ENCODE measurements around the gene LY86.
A peak's percentile ranks its signal among the peaks of the same experiment; 100 is the strongest.

The LY86 gene

DNA sequence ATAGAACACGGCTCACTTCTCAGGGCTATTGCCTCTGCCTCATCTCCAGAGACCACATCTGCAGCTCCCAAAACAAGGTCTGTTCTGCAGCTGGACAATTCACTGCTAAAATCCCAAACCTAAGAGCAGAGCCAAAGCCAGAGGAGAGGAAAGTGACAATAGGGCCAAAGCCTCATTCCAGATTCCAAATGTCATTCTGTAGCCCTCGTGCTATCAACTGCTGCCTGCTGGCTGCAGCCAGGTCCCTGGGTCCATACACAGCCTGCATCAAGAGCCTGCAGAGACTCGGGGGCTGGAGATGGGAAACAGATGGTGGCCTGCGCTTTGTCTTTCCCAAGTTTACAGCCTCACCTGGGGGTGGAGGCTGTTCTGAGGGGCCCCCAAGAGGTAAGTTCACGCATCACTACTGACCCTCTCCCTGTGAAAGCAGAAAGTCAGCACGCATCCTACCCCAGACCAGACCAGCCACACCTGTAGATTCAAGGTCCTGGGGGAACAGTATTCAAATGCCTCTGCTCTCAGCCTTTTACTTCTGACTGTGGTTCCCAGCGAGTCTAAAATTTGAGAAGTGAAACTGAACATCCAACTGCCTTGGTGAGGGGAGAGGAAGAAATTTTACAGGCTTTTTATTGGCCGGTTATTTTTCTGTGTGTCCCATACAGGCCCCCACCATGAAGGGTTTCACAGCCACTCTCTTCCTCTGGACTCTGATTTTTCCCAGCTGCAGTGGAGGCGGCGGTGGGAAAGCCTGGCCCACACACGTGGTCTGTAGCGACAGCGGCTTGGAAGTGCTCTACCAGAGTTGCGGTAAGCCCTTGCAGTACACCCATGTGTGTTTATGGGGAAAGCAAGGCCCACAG is at the start of gene LY86:
LY86 (plus strand) TSS at position 657 of the 860 bp plus-strand sequence; CDS start at position 672, 15 bp downstream.
- DNase-seq: peak; percentile 92

GRCh38 chr6:6539036-6539435 is 49.5 kb upstream of the LY86 start:
- no peak for DNase-seq

GRCh38 chr6:6542357-6542756 is 46.2 kb upstream of the LY86 start:
- DNase-seq: no peak

DNA sequence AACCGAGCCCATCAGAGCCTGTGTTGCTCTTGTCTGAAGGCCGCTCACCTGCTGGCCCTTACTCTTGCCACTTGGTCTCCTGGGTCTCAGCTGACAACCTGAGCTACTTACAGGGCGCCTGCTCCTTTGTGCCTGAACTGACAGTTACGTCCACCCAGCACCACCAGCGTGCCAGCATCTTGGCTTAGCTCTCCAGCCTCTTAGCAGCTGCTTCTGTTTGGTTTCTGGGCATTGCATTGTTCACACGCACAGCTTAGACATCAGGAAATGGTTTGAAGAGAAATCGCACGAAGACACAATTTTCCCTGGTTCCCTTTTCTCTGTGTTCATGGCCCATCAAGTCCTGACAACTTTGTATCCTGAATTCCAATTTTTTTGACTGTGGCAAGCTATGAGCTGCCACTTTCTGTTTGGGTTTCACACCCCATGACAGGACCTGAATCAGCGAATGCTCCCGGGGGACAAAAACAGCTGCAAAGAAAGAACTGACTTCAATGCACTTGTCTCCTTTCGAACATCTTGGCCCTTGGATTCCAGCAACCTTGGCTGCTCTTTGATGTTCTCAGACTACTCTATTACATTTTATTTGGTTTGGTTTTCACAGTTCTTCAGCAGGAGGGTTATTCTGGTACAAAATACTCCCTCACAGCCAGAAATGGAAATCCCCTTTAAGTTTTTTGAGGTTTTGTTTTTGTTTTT is 45.2 kb upstream of the LY86 start:
- DNase-seq: peak; percentile 83

GRCh38 chr6:6545616-6546317 is 42.8 kb upstream of the LY86 start:
- no peak for DNase-seq

DNA sequence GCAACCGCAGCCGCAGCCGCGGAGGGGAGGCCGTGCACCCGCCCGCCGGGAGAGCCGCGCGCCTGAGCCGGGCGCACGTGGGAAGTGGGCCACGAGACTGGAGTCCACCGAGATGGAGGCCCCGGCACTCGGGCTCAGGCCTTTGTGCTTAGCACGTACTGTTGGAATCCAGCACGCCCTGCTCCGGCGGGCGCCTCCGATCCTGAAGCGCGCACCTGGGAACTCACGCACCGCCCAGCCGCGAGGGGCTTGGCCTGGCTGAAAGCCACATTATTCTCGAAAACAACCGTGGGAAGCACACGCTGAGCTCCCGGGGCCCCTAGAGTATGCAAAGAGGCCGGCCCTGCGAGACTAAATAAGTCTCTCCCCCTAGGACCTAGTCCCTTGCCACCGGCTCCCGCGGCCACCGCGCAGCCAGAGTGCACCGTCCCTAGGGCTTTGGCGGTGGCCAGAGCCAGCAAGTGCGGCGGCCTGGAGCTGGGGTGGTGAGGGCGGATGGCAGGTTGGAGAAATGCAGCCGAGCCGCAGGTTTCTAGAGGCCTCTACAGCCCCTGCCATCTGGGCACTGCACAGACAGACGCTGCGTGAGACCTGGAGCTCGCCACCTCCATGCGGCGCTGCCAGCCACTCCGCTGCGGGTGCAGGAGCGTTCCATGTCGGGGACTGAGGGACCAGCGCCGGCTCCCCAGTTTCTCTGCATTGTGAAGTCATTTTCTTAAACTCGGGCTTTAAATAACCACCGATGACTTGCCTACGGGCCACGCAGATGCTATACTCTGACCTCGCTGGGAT is 42.0 kb upstream of the LY86 start:
- no peak for DNase-seq

DNA sequence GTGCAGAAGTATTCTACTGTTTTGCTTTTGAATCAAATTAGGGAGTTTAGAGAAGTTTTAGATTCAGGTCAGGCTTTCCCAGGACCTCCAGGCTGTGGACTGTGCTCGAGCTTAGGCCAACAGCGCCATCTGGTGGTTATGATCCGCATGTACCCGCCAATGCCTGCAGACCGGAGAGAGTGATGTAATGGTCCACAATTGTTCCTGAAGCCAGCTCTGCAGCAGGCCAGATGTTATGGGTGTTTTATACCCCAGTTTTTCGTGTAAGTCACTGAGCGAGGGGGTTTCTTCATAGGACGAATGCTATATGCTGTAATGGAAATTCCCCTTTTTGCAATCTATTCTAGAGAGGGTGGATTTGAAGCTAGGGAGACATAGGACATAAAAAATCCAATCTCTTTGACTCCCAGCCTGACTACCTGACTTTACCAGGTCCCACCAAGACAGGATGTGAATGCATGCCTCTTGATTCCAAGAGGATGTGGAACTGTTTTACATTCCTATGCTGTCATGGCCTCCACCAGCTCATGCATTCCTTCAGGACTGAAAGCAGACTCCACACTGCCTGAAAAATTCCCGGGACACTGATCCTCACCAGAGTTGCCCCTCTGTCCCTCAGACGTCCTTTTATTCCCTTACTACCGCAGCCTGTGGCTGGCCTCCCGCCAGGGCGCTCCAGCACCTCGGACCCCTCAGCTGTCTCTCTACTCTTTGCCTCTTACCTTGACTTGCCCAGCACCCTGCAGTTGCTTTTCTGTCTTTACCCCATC is 41.2 kb upstream of the LY86 start:
- DNase-seq: peak; percentile 82

GRCh38 chr6:6556161-6556737 is 32.3 kb upstream of the LY86 start:
- DNase-seq: peak; percentile 73

GRCh38 chr6:6556738-6557503 is 31.6 kb upstream of the LY86 start:
- peak; percentile 88 for DNase-seq

GRCh38 chr6:6557504-6557839 is 31.0 kb upstream of the LY86 start:
- DNase-seq: no peak

DNA sequence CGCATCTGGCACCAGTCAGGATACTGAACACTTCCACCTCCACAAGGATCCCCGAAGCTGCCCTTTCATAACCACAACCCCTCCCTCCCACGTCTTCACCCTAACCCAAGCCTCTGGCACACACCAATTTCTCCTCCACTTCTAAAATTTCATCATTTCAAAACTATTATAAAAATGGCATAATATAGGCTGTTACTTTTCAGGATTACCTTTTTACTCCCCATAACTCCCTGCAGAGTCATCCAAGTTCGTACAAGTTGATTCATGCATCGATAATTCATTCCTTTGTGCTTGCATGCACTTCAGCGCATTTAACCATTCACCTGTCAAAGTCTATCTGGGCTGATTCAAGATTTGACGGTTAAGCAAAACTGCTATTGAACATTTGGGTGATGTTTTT is 30.6 kb upstream of the LY86 start:
- DNase-seq: no peak

- DNase-seq: peak; percentile 16
These were observed 28.4 kb upstream of the LY86 start for GRCh38 chr6:6559994-6560570.

GRCh38 chr6:6560909-6561308 is 27.6 kb upstream of the LY86 start:
- DNase-seq: peak; percentile 16

GRCh38 chr6:6564154-6564553 is 24.4 kb upstream of the LY86 start:
- no peak for DNase-seq

GRCh38 chr6:6565069-6565468 is 23.5 kb upstream of the LY86 start:
- no peak for DNase-seq

DNA sequence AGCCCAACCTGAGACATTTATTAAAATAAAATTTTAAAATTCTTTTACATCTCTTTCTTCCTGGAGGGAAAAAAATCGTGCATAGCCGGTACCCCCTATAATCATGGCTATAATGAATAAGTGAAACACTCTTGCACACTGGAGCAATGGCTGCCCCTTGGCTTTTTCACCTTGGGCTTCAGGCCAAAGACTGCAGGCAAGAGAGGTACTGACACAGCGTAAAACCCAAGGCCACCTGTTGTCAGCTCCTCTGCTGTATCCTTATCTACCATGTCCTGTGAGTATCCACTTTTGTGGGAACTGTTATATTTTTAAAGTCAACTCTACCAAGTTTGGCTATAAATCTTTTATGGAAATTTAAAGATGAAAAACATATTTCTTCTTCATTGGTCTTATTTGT is 23.0 kb upstream of the LY86 start:
- DNase-seq: no peak

- DNase-seq: no peak
These were observed 21.8 kb upstream of the LY86 start for GRCh38 chr6:6566766-6567165.

DNA sequence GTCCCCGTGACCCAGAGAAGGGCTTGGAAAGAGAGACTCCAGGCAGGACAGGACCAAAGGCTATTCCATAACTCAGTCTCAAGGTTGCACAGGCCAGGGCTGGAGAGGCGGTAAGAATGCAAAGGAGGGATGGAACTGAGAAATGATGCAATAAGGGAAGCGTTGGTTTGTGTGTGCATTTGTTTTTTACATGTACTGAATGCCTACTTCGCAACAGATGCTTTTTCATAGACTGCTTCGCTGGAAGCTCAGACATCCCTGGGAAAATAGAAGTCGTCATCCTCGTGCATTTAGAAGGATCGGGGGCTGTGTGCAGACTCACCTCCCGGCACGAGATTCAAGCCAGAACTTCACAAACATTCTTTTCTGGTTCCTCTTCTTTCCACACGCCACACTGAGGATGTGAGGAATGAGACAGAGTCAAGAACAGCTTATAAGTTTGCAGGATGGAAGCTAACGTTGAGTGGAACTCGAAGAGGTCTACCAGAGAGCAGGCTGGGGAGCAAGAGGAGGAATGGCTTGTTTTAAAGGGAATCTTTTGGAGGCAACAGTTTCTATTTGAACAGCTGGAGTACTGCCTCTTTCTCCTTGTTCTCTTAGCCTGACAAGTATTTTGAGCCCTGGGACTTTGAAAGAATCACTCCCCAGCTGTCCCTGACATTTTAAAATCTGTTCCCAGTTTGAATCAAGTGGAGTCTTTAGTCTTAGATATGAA is 19.3 kb upstream of the LY86 start:
- peak; percentile 61 for DNase-seq

DNA sequence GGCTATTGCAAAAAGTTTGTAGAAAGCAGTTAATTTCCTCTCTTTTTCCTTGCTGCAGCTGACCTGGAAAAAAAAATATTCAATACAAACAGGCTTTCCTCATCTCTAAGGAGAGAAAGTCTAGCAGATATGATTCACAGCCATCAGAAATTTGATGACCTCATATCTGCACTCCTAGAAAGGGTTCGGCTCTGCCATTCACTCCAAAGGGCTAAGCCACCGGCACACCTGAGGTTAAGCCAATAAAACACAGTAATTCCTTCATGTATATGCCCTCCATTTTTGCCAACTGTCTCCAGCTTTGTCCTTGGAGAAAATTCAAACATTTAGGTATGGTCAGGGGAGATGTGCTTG is 18.7 kb upstream of the LY86 start:
- no peak for DNase-seq

Data from MV-4-11 (cell line).